Erythroblast (primary cell): ENCODE measurements around the gene ESRRB.

Experiments used
- DNase-seq, 2 experiments: peaks; one replicate each; lab custom pipeline; 2025; lab: John Stamatoyannopoulos, UW
- GATA1 ChIP-seq: IDR thresholded peaks from 2 replicates; pipeline ENCODE4 v1.6.1; 2011; ENCODE audit warnings: low read depth, mild to moderate bottlenecking, control low read depth, low read length, moderate library complexity
- POLR2A ChIP-seq: IDR thresholded peaks from 2 replicates; pipeline ENCODE4 v1.6.1; 2011; ENCODE audit warnings: mild to moderate bottlenecking, low read length

Gene ESRRB

DNA sequence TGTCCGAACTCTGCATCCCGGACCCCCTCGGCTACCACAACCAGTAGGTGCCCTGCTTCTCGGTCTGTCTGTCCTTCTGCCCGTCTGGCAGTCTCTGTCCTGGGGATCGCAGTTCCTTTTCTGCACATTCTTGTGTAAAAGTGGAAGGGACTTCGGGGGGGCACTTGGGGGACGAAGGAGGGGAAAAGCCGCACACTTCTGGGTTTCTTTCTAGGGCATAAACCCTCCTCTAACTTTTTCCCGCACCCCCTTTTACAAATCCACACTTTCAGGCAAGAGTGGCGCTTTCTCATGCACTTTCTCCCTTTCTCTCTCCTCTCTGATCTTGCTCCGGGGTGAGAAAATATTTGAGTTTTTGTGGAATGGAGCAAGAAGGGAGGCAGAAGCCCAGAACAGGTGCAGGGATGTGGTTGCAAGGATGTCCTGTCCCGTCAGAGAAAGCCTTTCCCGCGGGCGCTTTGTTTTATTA lies 506 bp downstream of the ESRRB start:
- DNase-seq, result no peak
- no peak for TF ChIP-seq GATA1

DNA sequence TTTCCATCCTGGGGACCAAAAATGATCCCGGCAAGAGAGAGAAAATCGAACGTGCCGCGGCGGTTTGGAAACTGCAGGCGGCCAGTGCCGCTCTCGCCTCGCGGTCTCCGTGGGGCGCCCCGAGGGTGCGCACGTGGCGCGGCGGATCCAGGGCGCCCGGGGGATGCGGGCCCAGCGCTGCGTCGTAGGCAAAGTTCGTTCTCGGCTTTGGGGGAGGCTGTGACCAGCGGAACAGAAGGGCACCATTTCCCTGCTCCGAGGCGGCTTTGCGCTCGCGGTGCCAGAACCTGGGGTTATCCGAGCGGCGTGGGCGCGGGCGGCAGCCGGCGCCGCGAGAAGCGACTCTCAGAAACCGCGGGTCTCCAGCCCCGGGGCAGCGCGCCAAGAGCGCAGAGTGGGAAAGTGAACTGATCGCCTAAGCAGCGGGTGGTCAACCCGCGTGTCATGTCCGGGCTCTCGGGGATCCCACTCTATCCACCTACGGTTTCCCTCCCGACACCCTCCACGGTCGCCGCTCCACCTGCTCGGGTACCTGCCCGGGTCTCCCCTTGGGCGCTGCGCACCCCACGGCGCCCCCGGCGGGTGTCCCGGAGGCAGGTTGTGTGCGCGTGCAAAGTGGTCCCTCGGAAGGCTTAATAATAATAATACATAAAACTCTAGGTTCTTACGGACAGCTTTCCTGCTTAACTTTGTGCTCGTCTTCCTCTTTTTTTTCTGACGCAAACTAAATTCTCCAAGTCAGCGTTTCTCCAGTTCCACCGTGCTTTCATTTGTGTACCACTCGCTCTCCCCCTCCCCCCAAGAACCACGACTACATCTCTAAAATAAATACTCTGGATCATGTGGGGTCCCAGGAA lies 1.2 kb downstream of the ESRRB start:
- TF ChIP-seq GATA1, result no peak
- TF ChIP-seq POLR2A, result no peak
- DNase-seq, result no peak

DNA sequence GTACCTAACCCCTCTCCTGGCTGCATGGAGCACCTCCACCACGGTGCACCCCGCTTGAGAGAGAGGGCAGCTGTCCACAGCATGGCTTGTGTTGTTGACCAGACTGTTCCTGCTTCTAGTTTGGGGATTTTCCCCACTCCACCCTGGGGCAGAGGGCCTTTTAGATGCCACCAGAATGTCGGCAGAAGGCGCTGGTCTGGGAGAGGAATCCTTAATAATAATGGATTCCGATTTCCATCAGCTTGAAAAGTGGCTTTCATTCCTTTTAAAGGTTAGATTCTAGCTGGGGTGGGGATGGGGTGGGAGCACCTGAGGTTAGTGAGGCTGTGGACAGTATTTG lies 1.8 kb downstream of the ESRRB start:
- no peak for DNase-seq
- TF ChIP-seq GATA1 (no peak), POLR2A (no peak)

DNA sequence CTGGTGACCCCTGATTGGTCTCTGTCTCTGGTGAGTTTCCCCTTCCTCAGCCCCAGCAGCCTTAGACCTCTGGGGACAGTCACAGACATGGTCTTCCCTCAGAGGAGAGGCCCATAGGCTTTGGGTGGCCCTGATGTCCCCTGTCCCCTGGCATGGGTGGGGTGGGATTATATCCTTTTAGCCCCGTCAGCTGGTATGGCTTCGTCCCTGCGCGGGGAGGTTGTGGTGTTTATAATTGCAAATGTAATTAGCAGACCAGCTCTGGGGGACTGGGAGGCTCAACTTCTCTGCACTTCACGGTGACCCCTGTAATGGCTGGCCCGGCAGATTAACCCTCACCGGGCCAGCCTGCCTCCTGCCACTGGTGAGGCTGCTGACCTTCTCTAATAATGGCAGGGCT lies 5.1 kb downstream of the ESRRB start:
- DNase-seq, result no peak
- TF ChIP-seq POLR2A, result no peak
- TF ChIP-seq GATA1, result no peak

DNA sequence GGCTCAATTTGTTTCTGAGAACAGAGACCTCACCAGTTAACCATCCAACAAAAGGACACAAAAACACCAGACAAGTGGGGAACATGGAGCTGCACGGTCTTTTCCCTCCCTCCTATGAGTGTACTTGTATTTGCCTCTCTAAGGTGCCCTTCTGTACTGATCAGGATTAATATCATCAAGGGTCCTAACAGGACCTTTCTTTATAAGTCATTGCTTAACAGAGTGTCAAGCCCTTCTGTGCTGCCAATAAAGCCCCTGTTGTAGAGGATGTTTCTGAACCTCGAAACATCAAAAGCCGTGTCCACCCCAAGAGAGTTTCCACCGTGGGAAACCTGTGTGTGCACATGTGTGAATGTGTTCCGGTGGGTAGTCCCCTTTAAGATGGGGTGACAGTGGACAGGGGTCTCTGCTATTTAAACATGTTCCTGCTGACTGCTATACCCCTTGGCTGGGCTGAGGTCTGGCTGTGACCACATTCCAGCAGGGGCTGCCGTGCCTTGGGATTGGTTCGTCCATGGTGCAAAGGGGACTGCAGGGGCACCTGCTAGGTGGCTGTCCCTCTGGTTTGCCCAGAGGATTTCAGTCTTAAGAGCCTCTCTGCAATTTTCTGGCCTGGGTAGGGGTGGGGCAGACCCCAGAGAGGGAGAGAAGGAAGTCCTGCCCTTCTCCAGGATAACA lies 6.0 kb downstream of the ESRRB start:
- no peak for TF ChIP-seq POLR2A
- TF ChIP-seq GATA1, result no peak
- no peak for DNase-seq

DNA sequence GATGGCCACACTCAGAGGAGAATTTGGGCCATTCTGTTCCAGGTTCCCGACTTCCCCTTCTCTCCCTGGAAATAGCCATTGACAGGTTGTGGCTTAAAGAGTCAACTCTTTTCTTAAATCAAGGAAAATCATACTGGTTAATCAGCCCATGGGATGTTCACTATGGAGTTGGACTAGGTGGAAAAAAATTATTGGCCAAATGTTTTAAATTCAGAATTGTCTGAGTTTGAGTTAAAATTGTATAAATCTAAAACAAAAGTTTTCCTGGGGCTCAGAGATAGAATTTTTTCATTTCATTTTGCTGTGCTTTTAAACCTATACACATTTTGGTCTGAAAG lies 6.5 kb downstream of the ESRRB start:
- DNase-seq, result no peak
- TF ChIP-seq GATA1, result no peak
- no peak for TF ChIP-seq POLR2A

DNA sequence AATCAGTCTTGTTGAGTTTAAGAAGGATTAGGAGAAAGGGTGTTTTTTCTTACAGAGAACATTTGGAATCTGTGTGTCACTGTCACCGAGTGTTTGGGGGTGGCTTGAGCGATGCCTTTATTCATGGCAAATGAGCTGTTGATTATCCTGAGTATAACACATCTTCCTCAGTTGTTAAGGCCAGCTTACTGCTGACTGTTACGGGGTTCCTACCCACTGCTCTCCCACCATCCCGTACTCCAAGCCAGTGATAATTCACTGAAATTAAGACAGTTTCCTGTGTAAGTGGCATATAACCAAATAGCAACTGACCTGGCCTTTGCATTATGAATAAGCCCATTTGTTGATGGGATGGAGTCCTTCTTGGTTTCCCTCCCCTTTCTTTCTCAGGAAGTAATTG lies 9.5 kb downstream of the ESRRB start:
- no peak for TF ChIP-seq GATA1
- no peak for TF ChIP-seq POLR2A

DNA sequence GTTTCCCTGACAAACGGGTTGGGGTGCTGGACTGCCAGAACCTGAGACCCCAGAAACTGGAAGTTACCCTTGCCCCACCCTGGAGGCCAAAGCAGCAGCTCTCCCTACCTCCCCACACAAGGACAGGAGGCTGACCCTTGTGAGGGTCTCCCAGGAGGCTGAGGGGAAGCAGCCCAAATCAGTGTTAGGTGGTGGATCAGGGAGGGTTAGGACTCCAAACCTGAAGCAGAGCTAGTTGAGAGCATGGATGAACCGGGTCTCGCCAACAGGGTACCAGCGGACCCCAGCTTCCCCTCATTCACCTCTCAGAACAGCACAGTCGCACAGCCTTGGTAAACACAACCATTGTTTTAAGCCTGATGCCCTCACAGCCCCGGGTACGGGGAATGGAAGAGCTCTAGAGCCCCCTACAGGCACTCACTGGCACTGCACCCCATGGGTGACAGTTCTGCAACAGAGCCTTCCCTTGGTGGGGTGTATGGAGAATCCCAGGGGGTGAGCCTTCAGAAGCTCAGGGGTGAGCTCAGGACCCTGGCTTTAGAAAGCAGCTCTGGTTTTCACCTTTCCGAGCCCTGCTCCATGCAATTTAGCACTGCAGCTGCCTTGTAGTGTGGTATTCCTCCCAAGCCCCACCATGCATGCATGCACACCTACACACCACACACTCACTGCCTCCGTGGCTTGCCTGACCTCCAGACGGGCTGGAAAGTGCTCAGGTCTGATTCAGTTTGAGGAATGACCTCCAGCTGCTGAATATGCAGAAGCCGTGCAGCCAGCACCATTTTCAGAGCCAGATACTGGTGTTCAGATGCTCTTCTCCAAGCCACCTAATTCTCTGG lies 11.2 kb downstream of the ESRRB start:
- peak; percentile 38 to 69 for DNase-seq
- TF ChIP-seq GATA1 (no peak), POLR2A (no peak)

More for the DNA sequence above, 9.5 kb downstream of the ESRRB start:
- no peak for DNase-seq

DNA sequence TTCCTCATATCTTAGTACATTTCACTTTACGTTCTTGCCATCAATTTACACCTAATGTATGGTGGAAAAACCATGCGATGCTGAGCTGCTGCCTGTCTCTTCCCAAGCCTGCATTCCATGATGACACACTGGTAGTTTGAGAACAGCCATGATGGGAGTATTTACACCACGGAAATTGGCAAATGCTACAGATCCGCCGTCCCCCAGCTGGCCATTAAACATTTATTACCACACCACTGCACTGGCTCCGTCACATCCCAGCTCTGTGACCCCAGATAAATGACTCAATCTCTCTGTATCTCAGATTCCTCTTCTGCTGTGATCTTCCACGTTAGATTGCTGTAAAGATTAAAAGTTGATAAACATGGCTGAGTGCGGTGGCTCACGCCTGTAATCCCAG lies 13.9 kb downstream of the ESRRB start:
- no peak for DNase-seq
- TF ChIP-seq GATA1 (no peak), POLR2A (no peak)

DNA sequence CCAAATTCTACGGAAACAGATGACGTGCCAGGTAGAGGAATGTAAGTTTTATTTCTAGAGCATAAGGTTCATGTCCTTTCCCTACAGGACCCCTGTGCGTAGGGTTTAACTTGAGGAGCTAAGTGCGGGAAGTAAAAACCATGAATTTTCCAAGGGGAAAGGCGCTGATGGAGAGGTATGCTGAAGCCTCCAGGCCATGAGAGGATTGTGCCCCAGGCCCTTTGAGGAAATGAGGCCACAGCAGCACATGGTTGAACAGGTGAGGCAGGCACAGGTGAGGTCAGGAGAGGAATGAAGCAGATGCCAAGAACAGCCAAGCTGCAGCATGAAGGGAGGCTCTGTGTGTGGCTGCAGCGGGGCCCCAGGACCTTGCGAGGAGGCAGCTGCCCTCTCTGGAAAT lies 14.7 kb downstream of the ESRRB start:
- TF ChIP-seq POLR2A (no peak), GATA1 (no peak)
- DNase-seq, result no peak

DNA sequence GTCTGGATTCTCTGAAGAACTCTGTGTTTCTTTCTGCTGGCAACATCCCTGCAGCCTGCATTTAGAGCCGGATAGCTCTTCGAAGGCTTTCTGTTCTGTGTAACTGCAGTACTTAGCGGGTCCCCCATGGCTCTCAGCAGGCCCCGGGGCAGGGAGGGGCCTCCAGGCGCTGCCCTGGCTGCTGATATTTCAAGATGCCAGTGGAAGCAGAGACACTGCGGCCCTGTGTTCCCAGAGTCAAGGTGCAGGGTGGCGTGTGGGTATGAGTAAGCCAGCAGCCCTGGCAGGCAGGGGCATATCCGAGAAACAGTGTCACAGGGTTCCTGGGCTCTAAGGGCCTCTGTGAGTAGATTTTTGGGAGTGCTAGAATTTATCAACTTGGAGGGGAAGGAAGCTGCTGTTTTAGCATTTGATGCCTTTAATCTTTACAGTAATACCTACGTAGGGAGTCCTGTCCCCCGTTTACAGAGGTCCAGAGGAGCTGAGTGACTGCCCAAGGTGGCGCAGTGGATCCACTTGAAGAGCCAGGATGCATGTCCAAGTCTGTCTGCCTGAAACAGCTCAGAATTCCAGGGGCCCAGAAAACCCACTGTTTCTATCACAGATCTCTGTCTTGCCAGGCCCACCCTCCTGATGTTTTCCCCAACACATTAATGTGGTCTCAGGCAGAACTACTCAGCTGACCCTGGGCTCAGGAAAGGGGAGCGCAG lies 16.2 kb downstream of the ESRRB start:
- no peak for DNase-seq

DNA sequence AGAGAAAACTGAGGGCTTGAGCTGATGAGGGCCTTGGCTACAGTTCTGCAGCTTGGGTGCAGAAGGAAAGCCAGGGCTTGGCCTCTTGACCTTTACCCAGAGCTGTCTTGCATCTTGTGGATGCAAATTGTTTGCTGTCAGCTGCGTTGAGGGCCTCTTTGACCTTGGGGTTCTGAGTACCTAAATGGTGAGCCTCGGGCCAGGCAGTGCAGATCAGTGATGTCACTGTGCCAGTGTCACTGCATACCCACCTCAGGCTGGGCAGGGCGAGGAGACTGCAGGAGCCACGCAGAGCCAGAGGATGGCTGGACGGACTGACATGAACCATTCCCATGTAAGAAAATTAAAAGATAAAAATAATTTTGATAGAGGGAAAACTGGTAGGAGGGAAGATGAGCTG lies 18.6 kb downstream of the ESRRB start:
- DNase-seq, result no peak
- no peak for TF ChIP-seq POLR2A
- no peak for TF ChIP-seq GATA1

More for the DNA sequence above, 16.2 kb downstream of the ESRRB start:
- TF ChIP-seq GATA1, result no peak
- no peak for TF ChIP-seq POLR2A

DNA sequence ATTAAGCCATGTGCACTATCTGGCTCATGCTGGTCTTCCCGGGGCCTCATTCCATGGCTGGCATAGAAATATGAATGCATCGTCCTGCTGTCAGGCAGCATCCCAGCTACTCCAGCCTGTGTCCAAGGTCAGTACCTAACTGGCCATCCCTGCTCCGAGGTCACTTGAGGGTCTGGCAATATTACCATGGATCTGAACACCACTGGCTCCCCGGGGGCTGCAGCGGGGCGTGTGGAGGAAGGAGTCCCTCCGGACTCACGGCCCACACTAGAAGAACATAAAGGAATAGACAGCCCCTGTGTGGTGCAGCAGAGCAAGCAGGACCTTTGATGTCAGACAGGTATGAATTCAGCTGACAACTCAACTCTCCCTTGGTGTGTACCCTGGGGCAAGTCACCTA lies 19.2 kb downstream of the ESRRB start:
- no peak for DNase-seq
- TF ChIP-seq POLR2A, result no peak
- no peak for TF ChIP-seq GATA1

DNA sequence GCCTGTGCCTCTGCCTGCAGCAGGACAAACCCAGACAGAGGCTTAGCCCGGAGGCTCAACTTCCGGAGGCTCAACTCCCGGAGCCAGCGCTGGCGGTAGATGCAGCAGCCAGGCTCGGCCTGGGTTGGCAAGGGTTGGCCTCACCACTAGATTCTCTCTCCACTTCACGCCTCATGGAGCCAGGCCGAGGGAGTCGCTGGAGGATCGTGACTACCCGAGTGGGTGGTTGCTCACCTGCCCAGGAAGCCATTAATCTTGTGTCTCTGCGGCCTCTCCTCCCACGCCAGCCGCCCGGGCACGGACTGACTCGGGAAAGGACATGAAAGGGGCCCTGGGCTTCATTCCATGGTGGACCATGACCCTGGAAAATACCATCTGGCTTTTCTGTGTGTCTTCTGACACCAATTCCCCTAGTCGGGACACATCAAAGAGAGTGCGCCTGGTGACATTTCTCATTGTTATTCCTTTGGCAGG lies 20.8 kb downstream of the ESRRB start:
- DNase-seq, result no peak
- no peak for TF ChIP-seq POLR2A
- no peak for TF ChIP-seq GATA1
